AG09309 (cell line): Measurements from ENCODE around the gene EPB41L1.

ENCODE experiments used
- DNase-seq: peaks from one replicate; pipeline ENCODE4 v3.0.0-alpha.2; 2010; ENCODE audit warnings: low read depth
- H3K4me3 ChIP-seq: 2 replicates; pipeline ENCODE4 v1.5.1; 2011; ENCODE audit warnings: mild to moderate bottlenecking, low read depth, low read length, moderate library complexity; ENCODE audit not compliant: control insufficient read depth
- CTCF ChIP-seq: IDR thresholded peaks from 2 replicates; pipeline ENCODE4 v1.5.1; 2011; ENCODE audit warnings: mild to moderate bottlenecking, low read depth, low read length, inconsistent platforms; ENCODE audit not compliant: insufficient read depth, control insufficient read depth; ENCODE audit errors: missing control alignments

Gene EPB41L1

DNA sequence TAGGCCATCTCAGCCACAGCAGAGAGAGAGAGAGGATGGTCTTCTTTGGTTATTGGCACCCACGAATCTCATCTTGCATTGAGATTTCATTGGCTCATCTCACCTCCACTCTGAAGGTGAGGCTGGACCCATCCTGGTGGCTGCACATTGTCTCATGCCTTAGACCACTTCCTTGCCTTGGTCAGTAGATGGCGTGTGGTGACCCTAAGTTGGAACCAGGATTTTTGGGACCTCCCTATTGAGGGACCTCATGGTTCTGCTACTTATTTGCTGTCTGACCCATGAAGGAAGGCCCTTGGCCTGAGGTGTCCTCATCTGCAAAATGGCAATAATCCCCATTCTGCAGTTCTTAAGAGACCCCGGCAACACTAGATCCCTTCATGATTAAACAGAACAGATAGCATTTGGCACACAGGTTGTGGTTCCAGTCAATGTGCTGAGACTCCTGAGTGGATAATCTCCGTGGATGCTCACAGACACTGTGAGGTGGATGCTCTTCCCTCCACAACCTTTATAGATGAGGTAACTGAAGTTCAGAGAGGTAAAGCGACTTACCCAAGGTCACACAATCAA is 60.2 kb downstream of the EPB41L1 start:
- TF ChIP-seq CTCF = peak; percentile 67
- DNase-seq = no peak
- H3K4me3 ChIP-seq = no peak overlapping the region

DNA sequence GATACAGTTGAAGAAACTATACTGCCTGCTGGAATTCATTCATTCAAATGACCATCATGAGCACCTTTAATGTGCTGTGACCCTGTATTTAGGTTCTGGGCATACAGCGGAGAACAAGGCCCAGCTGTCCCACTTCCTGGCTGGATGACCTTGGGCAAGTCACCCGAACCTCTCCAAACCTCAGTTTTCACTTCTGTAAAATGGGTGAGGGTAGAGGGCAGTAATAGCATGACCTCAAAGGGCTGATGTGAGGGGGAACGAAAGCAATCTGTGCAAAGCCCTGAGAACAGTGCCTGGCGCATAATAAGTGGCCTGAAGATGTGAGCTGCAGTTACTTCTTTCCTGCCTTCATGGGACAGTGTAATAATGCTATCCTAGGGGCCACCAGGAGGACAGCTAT is 61.2 kb downstream of the EPB41L1 start:
- no peak for DNase-seq

DNA sequence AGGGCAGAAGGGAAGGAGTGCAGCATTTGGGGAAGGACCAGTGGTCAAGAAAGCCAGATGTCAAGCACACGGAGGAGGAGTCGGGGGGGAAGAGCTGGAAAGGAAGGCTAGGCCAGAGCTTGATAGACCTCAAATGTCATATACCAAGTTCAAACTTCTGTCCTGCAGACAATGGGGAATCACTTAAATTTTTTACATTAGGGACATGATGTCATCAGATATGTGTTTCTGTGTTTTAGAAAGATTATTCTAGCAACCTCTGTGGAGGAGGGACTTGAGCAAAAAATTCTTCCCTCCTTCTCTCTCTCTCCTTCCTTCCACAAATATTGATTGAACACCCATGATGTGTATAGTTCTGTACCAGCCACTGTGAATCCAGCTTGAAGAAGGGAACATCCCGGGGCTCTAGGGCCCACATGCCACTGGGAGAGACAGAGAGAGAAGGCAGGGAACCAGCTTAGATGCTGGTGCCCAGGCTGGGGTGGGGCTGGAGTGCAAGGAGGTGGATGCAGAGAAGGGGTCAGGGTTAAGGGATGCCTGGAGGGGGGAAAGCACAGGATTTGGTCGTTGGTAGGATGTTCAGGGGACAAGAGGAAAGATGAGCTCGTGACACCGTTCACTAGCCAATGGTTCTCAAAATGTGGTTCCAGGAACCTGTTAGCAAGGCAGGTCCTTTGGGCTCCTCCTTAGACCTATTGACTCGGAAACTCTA is 61.9 kb downstream of the EPB41L1 start:
- no peak for TF ChIP-seq CTCF
- H3K4me3 ChIP-seq = no peak overlapping the region
- DNase-seq = no peak

More for the DNA sequence above, 61.2 kb downstream of the EPB41L1 start:
- no peak for TF ChIP-seq CTCF
- H3K4me3 ChIP-seq = no peak overlapping the region

DNA sequence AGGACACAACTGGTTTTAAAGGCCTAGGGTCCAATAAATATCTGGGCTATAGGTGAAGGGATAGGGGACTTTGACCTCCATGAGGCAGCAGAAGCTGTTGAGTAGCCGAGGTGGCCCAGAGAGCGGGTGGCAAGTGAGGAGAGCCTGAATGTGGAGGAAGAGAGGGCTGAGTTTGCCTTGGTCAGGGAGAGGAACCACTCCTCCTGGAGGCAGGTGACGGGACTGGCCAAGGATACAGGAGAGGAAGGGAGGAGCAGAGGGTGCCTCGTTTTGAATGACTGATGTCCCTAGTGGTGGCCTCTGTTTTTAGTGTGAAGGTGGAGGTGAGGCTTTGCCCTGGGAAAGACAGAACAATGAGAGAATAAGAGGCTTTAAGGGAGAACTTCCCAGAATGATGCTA is 62.7 kb downstream of the EPB41L1 start:
- no peak for DNase-seq
- TF ChIP-seq CTCF = no peak
- no peak overlapping the region for H3K4me3 ChIP-seq

DNA sequence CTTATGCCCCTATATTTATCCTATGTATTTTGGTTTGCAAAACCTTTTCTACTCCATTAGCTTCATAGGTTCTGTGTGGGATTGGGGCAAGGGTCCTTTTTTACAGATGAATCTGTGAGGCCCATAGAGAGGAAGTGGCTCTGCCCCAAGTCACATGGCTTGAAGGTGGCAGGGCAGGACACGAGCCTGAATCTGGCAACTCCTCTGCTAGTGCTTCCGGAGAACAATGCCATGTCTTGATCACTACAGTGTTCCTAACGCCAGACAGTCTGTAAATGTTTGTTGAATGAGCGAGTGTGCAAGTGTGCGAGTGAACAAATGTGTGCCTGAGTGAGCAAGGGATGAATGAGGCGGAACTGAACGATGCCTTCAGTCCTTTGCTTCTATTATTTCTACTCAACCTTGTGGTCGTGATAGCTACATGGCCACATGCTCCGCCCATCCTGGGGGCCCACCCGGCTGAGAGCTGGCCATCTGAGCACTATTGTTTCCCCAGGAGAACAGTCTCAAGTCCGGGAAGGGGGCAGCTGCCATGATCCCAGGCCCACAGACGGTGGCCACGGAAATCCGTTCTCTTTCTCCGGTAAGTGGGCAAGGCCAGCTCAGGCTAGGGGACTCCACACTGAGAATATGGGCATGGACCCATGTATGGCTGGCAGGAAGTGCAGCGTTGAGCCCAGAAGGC is 64.0 kb downstream of the EPB41L1 start:
- no peak for DNase-seq
- TF ChIP-seq CTCF = no peak
- H3K4me3 ChIP-seq = no peak overlapping the region

GRCh38 chr20:36219671-36220220 is 65.2 kb downstream of the EPB41L1 start:
- no peak for TF ChIP-seq CTCF
- no peak for DNase-seq
- no peak overlapping the region for H3K4me3 ChIP-seq
